ENCODE measurements around the gene PINLYP.

PINLYP gene

GRCh38 chr19:43607238-43608205, 31.9 kb downstream of the PINLYP start:
- H3K9me3 ChIP-seq (ENCODE audit: severe bottlenecking), result no peaks in the 10 kb centered on the region
- peaks cover 41% of the 10 kb centered on the region for H3K36me3 ChIP-seq
- H3K27me3 ChIP-seq (ENCODE audit: insufficient read depth, low read depth, severe bottlenecking), result no peaks in the 10 kb centered on the region
- H3K27ac ChIP-seq, result no peak overlapping the region
- TF ChIP-seq, protein P1, sequence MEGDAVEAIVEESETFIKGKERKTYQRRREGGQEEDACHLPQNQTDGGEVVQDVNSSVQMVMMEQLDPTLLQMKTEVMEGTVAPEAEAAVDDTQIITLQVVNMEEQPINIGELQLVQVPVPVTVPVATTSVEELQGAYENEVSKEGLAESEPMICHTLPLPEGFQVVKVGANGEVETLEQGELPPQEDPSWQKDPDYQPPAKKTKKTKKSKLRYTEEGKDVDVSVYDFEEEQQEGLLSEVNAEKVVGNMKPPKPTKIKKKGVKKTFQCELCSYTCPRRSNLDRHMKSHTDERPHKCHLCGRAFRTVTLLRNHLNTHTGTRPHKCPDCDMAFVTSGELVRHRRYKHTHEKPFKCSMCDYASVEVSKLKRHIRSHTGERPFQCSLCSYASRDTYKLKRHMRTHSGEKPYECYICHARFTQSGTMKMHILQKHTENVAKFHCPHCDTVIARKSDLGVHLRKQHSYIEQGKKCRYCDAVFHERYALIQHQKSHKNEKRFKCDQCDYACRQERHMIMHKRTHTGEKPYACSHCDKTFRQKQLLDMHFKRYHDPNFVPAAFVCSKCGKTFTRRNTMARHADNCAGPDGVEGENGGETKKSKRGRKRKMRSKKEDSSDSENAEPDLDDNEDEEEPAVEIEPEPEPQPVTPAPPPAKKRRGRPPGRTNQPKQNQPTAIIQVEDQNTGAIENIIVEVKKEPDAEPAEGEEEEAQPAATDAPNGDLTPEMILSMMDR (IDR thresholded peaks at IDR 0.05; ENCODE audit: low read depth, low read length), result no peak
- no peak for DNase-seq
- no peak overlapping the region for H3K4me3 ChIP-seq (ENCODE audit: low read depth, low read length)

GRCh38 chr19:43609872-43610271, 34.3 kb downstream of the PINLYP start:
- Histone ChIP-seq H3K4me3 (ENCODE audit: low read depth, low read length) (no peak overlapping the region), H3K27ac (no peak overlapping the region), H3K9me3 (ENCODE audit: severe bottlenecking) (no peaks in the 10 kb centered on the region), H3K36me3 (peaks cover 53% of the 10 kb centered on the region), H3K27me3 (ENCODE audit: insufficient read depth, low read depth, severe bottlenecking) (no peaks in the 10 kb centered on the region)
- no peak for DNase-seq
- TF ChIP-seq, protein P1 (IDR thresholded peaks at IDR 0.05; ENCODE audit: low read depth, low read length), result no peak

DNA sequence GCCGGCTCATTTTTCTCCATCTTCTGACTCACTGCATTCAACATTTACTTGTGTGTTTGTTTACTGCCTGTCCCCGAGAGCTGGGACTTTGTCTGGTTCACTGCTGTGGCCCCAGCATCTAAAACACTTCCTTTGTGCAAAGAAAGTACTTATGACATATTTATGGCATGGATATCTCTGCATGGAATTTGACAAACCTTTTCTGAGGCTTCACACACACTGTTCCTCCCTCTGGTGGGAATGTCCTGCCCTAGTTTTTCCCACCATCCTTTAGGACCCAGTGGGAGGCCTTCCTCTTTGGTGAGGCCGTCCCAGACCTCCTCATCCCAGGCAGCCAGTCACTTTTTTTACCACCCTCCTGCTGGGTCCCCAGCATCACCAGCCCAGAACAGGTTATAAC, 34.9 kb downstream of the PINLYP start:
- Histone ChIP-seq H3K36me3 (peaks cover 53% of the 10 kb centered on the region), H3K9me3 (ENCODE audit: severe bottlenecking) (no peaks in the 10 kb centered on the region), H3K27me3 (ENCODE audit: insufficient read depth, low read depth, severe bottlenecking) (no peaks in the 10 kb centered on the region), H3K27ac (no peak overlapping the region), H3K4me3 (ENCODE audit: low read depth, low read length) (no peak overlapping the region)
- no peak for DNase-seq
- TF ChIP-seq, protein P1 (IDR thresholded peaks at IDR 0.05; ENCODE audit: low read depth, low read length), result no peak

DNA sequence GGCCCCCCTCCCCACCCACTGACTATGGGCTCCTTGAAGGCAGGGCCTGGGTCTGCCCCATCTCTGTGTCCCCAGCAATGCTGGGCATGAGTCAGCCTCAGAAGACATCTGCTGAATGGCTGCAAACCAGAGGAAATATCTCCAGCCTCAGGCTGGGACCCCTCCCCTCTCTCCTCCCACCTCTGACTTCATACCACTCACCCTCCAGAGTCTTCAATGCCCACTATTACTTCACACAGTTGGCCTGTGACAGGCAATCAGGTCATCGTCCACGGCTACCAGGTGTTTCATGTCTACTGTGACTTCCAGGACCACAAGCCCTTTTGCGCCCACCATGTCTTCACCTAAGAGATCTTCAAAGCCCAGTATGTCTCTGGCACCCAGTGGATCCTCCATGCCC, 36.2 kb downstream of the PINLYP start, which contains the start of gene SRRM5:
SRRM5 (plus strand) TSS at position 301 of the 400 bp plus-strand sequence; CDS start at position 335, 34 bp downstream.
- TF ChIP-seq, protein P1 (IDR thresholded peaks at IDR 0.05; ENCODE audit: low read depth, low read length), result no peak
- peaks cover 47% of the 10 kb centered on the region for H3K36me3 ChIP-seq
- H3K4me3 ChIP-seq (ENCODE audit: low read depth, low read length), result no peak within 1 kb of the TSS
- H3K27me3 ChIP-seq (ENCODE audit: insufficient read depth, low read depth, severe bottlenecking), result no peaks in the 10 kb centered on the region
- H3K9me3 ChIP-seq (ENCODE audit: severe bottlenecking), result no peaks in the 10 kb centered on the region
- H3K27ac ChIP-seq, result no peak within 1 kb of the TSS
- no peak for DNase-seq

- Histone ChIP-seq H3K27me3 (ENCODE audit: insufficient read depth, low read depth, severe bottlenecking) (no peaks in the 10 kb centered on the region), H3K27ac (no peak overlapping the region), H3K4me3 (ENCODE audit: low read depth, low read length) (no peak overlapping the region), H3K9me3 (ENCODE audit: severe bottlenecking) (no peaks in the 10 kb centered on the region), H3K36me3 (peaks cover 42% of the 10 kb centered on the region)
- TF ChIP-seq, protein P1 (IDR thresholded peaks at IDR 0.05; ENCODE audit: low read depth, low read length), result no peak
- no peak for DNase-seq
These were observed 36.8 kb downstream of the PINLYP start for GRCh38 chr19:43612374-43612773.
